H1 (cell line): Measurements from ENCODE around the gene MOGAT3. TPM values are rescaled to one million over a fixed set of nuclear protein-coding genes. Genes with fewer than 3 reads are reported as not detected.

ENCODE experiments used
- BACH1 ChIP-seq: IDR thresholded peaks from 2 replicates; pipeline ENCODE4 v1.6.1; 2012; ENCODE audit warnings: low read length, improper control_type of control experiment
- EGR1 ChIP-seq: IDR thresholded peaks from 2 replicates; pipeline ENCODE4 v1.6.1; 2011; ENCODE audit warnings: low read depth, low read length, borderline replicate concordance
- EZH2 ChIP-seq: fragments of 200-600 bp; sonication (generic); IDR thresholded peaks from 2 replicates; pipeline ENCODE4 v1.7.1; 2012; ENCODE audit warnings: low read depth, mild to moderate bottlenecking, moderate library complexity, low read length, inconsistent platforms; ENCODE audit not compliant: severe bottlenecking
- HDAC2 ChIP-seq, 2 experiments: fragments of 300-600 bp in 1 of 2; sonication (generic) in 1 of 2; IDR thresholded peaks; 2 replicates each; pipeline ENCODE4 v1.6.1; 2011 to 2012; ENCODE audit warnings: low read depth in 2 of 2, low read length in 2 of 2, mild to moderate bottlenecking in 2 of 2, moderate library complexity in 2 of 2, borderline replicate concordance in 1 of 2, inconsistent platforms in 1 of 2
- JUND ChIP-seq: IDR thresholded peaks from 2 replicates; pipeline ENCODE4 v1.6.1; 2011; ENCODE audit warnings: mild to moderate bottlenecking, improper control_type of control experiment, low read length
- NRF1 ChIP-seq: IDR thresholded peaks from 2 replicates; pipeline ENCODE4 v1.6.1; 2011; ENCODE audit warnings: mild to moderate bottlenecking, low read depth, low read length, improper control_type of control experiment
- RNF2 ChIP-seq: fragments of 200-900, 300-1000 bp; sonication (generic); IDR thresholded peaks from 2 replicates; pipeline ENCODE4 v1.7.1; 2016; ENCODE audit warnings: borderline replicate concordance, low read depth, mild to moderate bottlenecking, antibody characterized with exemption, low read length; ENCODE audit not compliant: poor library complexity, severe bottlenecking; ENCODE audit errors: missing control alignments
- SIN3A ChIP-seq, 2 experiments: IDR thresholded peaks in 1 of 2; conservative IDR thresholded peaks in 1 of 2; 2 replicates each; pipeline ENCODE4 v1.6.1; 2011 to 2012; ENCODE audit warnings: low read length in 2 of 2, improper control_type of control experiment in 1 of 2, low read depth in 1 of 2, mild to moderate bottlenecking in 1 of 2
- SRF ChIP-seq: IDR thresholded peaks from 2 replicates; pipeline ENCODE4 v1.6.1; 2011; ENCODE audit warnings: mild to moderate bottlenecking, low read depth, low read length, moderate library complexity
- SUZ12 ChIP-seq: fragments of 200-600 bp; sonication (generic); IDR thresholded peaks from 2 replicates; pipeline ENCODE4 v1.6.1; 2012; ENCODE audit warnings: mild to moderate bottlenecking, inconsistent platforms, low read length, moderate library complexity, mixed read lengths
- polyA plus RNA-seq, 7 experiments: library from polyadenylated mRNA; depleted of rRNA in 3 of 7; stranded (reverse) in 5 of 7; unstranded in 2 of 7; fragments of >200 nt in 5 of 7; fragments of 200-250 nt in 2 of 7; gene quantifications; 1 replicate in 5 of 7; 2 replicates in 1 of 7; 4 replicates in 1 of 7; pipeline versions ENCODE4 v1.2.1 to v1.2.3, GENCODE V29; 2011 to 2013; ENCODE audit warnings: missing spikeins in 2 of 7, mixed read lengths in 2 of 7
- total RNA-seq: library from RNA; stranded (reverse); fragmentation: NEBNext Ultra II Directional; extraction: Animal tissue kit (Norgen Biotek cat#: 25700); gene quantifications from 2 replicates; pipeline ENCODE4 v1.2.1, GENCODE V29; 2021
- TF ChIP-seq, protein P1 (sequence below), 3 experiments: IDR thresholded peaks; 1 replicate in 2 of 3; 2 replicates in 1 of 3; pipeline versions ENCODE4 v1.5.1 to v1.6.1; 2011; ENCODE audit warnings: low read length in 3 of 3, mild to moderate bottlenecking in 3 of 3, inconsistent platforms in 2 of 3, low read depth in 1 of 3, moderate library complexity in 1 of 3; ENCODE audit not compliant: insufficient read depth in 1 of 3; ENCODE audit errors: control extremely low read depth in 1 of 3

The MOGAT3 gene
- total and polyA plus RNA-seq, 2 of the 8 experiments (the other 6 are each of a cell fraction or from before 2014, with no cell fraction given): 0.21 to 0.82 TPM

DNA sequence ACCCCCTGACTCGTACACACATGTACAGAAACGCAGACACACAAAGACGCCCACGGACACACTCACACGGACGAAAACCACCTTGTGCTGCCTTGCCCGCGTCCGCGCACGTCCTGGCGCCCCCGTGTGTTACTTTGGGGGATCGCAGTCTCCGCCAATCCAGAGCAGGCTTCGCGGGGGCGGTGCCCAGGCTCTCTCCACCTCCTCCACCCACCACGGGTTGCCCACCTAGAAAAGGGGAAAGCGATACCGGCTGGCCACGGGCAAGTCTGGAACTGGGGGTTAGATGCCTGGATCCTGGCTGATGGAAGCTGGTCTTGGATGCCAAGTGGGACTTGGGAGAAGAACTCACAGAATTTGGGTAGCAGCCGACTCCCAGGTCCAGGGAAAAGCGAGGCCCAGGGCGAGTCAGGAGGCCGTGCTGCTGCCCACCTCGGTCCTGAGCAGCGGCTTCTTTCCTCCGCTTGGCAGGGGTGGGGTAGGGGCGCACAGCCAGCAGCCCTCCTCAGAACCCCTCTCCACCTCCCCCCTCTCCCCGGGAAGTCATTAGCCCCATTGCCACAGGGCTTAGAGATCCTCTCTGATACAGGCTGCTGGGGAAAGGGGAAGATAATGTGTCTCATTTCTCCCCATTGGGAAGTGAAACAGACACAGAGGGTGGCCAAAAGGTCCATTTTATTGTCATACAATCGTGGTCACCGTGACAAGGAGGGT is 30.8 kb downstream of the MOGAT3 start (continued):
- 0 out of 2 replicates have a peak, but pooled peaks have one; percentile 20 for TF ChIP-seq JUND
- TF ChIP-seq, protein P1, sequence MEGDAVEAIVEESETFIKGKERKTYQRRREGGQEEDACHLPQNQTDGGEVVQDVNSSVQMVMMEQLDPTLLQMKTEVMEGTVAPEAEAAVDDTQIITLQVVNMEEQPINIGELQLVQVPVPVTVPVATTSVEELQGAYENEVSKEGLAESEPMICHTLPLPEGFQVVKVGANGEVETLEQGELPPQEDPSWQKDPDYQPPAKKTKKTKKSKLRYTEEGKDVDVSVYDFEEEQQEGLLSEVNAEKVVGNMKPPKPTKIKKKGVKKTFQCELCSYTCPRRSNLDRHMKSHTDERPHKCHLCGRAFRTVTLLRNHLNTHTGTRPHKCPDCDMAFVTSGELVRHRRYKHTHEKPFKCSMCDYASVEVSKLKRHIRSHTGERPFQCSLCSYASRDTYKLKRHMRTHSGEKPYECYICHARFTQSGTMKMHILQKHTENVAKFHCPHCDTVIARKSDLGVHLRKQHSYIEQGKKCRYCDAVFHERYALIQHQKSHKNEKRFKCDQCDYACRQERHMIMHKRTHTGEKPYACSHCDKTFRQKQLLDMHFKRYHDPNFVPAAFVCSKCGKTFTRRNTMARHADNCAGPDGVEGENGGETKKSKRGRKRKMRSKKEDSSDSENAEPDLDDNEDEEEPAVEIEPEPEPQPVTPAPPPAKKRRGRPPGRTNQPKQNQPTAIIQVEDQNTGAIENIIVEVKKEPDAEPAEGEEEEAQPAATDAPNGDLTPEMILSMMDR (IDR thresholded peaks at IDR 0.05; ENCODE audit: control extremely low read depth in 1 of 3, insufficient read depth in 1 of 3, low read depth in 1 of 3, low read length in 3 of 3): peak in 2 of 3 experiments; percentile 79 to 89; a peak in 3 of 4 replicates
- peak; percentile 75 for TF ChIP-seq BACH1
- no peak for TF ChIP-seq SRF
- TF ChIP-seq HDAC2 (IDR thresholded peaks at IDR 0.05; ENCODE audit: borderline replicate concordance in 1 of 2, low read depth in 2 of 2, low read length in 2 of 2): 0 out of 4 replicates have a peak, but pooled peaks of 1 of the 2 experiments have one; percentile 29
- peak; percentile 4 for TF ChIP-seq EZH2
- TF ChIP-seq EGR1: peak; percentile 96
- TF ChIP-seq NRF1: no peak
- TF ChIP-seq SUZ12: peak; percentile 47
- TF ChIP-seq SIN3A (conservative IDR thresholded peaks at IDR 0.05 in 1 of 2, IDR thresholded peaks at IDR 0.05 in 1 of 2; ENCODE audit: low read depth in 1 of 2, low read length in 2 of 2): 0 out of 4 replicates have a peak, but pooled peaks of 1 of the 2 experiments have one; percentile 54
- no peak for TF ChIP-seq RNF2
